Fibroblast of skin of left biceps (primary cell): ENCODE results near the gene FRMD4B.
A peak's percentile ranks its signal among the peaks of the same experiment; 100 is the strongest.

ENCODE experiments used
- DNase-seq, 2 experiments: peaks; one replicate each; pipeline ENCODE4 v3.0.0-alpha.2; 2013; ENCODE audit warnings: low read depth in 2 of 2

FRMD4B gene

GRCh38 chr3:69174871-69175737, 210.8 kb downstream of the FRMD4B start:
- no peak for DNase-seq

GRCh38 chr3:69174445-69174844, 211.4 kb downstream of the FRMD4B start:
- no peak for DNase-seq

- DNase-seq: no peak
These were observed 213.8 kb downstream of the FRMD4B start for GRCh38 chr3:69172058-69172457.

- no peak for DNase-seq
These were observed 219.4 kb downstream of the FRMD4B start for GRCh38 chr3:69166446-69166845.

- no peak for DNase-seq
These were observed 220.1 kb downstream of the FRMD4B start for GRCh38 chr3:69165744-69166143.

GRCh38 chr3:69164296-69164695, 221.6 kb downstream of the FRMD4B start:
- no peak for DNase-seq

GRCh38 chr3:69162308-69162980, 223.4 kb downstream of the FRMD4B start:
- DNase-seq: no peak

GRCh38 chr3:69161587-69162307, 224.1 kb downstream of the FRMD4B start:
- peak; percentile 10 to 11 for DNase-seq

- no peak for DNase-seq
These were observed 225.4 kb downstream of the FRMD4B start for GRCh38 chr3:69160525-69160924.

GRCh38 chr3:69160107-69160506, 225.8 kb downstream of the FRMD4B start:
- DNase-seq: no peak

- no peak for DNase-seq
These were observed 236.3 kb downstream of the FRMD4B start for GRCh38 chr3:69149586-69149985.

GRCh38 chr3:69145688-69146087, 240.2 kb downstream of the FRMD4B start:
- DNase-seq: no peak

GRCh38 chr3:69144631-69145245, 241.2 kb downstream of the FRMD4B start:
- DNase-seq: no peak

- peak; percentile 6 to 17 for DNase-seq
These were observed 242.3 kb downstream of the FRMD4B start for GRCh38 chr3:69143612-69144011.

- DNase-seq: no peak
These were observed 243.0 kb downstream of the FRMD4B start for GRCh38 chr3:69142797-69143454.

- DNase-seq: no peak
These were observed 243.8 kb downstream of the FRMD4B start for GRCh38 chr3:69142090-69142489.

- DNase-seq: no peak
These were observed 244.6 kb downstream of the FRMD4B start for GRCh38 chr3:69141313-69141712.

- DNase-seq: no peak
These were observed 248.5 kb downstream of the FRMD4B start for GRCh38 chr3:69137412-69137811.

GRCh38 chr3:69137005-69137404, 248.9 kb downstream of the FRMD4B start:
- no peak for DNase-seq

GRCh38 chr3:69130689-69131088, 255.2 kb downstream of the FRMD4B start:
- DNase-seq: no peak

GRCh38 chr3:69129531-69129930, 256.4 kb downstream of the FRMD4B start:
- DNase-seq: peak; percentile 15 to 19
